HG03196 (cell line): ENCODE measurements around the gene TMEM25.
"Not testable (repeated sequence)": the region's sequence is repeated elsewhere in the genome, so short reads cannot be mapped to it uniquely, and the experiment has no call there.

ENCODE experiments used
- ATAC-seq: cut with Tn5 transposase; IDR thresholded peaks from one replicate; pipeline ENCODE4 v1.9.1; 2021; ENCODE audit not compliant: unreplicated experiment

The TMEM25 gene

DNA sequence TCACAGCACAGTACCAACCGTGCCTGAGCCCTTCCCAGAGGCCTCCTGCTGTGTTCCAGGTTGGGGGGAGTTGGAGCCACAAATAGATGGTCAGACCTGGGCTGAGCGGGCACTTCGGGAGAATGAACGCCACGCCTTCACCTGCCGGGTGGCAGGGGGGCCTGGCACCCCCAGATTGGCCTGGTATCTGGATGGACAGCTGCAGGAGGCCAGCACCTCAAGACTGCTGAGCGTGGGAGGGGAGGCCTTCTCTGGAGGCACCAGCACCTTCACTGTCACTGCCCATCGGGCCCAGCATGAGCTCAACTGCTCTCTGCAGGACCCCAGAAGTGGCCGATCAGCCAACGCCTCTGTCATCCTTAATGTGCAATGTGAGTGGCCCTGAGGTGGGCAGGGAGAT lies 1.1 kb downstream of the TMEM25 start:
- no peak for ATAC-seq

DNA sequence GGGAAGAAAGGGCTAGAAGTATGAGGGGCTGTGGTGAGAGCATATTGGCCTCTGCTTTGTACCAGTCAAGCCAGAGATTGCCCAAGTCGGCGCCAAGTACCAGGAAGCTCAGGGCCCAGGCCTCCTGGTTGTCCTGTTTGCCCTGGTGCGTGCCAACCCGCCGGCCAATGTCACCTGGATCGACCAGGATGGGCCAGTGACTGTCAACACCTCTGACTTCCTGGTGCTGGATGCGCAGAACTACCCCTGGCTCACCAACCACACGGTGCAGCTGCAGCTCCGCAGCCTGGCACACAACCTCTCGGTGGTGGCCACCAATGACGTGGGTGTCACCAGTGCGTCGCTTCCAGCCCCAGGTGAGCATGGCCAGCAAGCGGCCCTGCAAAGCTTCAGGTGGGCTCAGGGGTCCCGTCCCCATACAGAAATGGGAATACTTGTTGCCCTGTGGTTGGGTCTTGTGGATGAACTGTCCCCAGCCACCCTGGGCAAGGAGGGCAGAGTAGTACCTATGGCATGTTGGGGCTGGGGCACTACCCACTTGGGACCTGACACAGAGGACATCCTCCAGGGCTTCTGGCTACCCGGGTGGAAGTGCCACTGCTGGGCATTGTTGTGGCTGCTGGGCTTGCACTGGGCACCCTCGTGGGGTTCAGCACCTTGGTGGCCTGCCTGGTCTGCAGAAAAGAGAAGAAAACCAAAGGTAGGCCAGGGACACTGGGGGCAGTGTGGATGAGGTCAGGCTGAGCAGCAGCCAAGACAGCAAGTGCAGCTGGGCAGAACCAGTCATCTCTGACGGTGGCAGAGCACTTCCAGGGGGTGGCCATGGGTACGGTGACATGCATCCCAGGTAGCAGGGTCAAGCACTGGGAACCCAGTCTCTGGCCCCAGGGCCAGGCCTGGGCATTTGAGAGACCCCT lies 2.1 kb downstream of the TMEM25 start:
- ATAC-seq, result no peak

DNA sequence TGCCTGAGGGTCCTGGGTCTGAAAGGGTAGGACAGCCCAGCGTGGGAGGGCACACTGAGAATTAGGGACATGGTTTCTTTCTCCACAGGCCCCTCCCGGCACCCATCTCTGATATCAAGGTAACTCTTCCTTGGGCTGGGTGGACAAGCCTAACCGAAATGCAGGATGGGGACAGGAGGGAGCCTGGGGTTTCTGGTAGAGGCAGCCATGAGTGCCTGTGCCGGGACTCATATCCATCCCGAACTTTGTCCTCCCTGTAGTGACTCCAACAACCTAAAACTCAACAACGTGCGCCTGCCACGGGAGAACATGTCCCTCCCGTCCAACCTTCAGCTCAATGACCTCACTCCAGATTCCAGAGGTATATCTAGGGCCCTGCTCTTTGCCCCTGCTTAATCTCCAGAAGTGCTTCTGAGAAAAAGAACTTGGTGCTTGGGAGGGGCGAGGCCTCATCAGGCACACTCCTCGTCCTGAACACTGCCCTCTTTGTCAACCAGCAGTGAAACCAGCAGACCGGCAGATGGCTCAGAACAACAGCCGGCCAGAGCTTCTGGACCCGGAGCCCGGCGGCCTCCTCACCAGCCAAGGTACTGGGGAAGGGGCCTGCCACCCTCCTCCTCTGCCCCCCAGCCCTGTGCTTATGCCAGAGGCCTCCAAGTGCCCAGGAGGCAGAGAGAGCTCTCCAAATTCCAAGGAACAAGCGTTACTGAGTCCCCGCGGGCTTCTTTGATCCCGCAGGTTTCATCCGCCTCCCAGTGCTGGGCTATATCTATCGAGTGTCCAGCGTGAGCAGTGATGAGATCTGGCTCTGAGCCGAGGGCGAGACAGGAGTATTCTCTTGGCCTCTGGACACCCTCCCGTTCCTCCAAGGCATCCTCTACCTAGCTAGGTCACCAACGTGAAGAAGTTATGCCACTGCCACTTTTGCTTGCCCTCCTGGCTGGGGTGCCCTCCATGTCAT lies 3.1 kb downstream of the TMEM25 start:
- no peak for ATAC-seq

DNA sequence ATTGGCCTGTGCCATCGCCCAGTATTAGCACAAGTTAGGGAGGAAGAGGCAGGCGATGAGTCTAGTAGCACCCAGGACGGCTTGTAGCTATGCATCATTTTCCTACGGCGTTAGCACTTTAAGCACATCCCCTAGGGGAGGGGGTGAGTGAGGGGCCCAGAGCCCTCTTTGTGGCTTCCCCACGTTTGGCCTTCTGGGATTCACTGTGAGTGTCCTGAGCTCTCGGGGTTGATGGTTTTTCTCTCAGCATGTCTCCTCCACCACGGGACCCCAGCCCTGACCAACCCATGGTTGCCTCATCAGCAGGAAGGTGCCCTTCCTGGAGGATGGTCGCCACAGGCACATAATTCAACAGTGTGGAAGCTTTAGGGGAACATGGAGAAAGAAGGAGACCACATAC lies 4.3 kb downstream of the TMEM25 start:
- no peak for ATAC-seq

DNA sequence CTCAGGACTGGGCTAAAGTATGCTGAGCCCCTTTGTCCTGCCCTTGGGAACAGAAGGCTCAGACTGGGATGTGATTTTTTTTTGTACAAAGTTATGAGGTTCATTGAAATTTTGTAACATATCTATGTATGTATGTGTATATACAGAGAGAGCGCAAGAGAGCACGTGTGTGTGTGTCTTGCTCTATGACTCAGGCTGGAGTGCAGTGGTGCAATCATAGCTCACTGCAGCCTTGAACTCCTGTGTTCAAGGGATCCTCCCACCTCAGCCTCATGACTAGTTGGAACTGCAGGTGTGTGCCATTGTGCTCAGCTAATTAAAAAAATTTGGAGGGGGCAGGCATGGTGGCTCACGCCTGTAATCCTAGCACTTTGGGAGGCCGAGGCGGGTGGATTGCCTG lies 5.7 kb downstream of the TMEM25 start:
- no peak for ATAC-seq

DNA sequence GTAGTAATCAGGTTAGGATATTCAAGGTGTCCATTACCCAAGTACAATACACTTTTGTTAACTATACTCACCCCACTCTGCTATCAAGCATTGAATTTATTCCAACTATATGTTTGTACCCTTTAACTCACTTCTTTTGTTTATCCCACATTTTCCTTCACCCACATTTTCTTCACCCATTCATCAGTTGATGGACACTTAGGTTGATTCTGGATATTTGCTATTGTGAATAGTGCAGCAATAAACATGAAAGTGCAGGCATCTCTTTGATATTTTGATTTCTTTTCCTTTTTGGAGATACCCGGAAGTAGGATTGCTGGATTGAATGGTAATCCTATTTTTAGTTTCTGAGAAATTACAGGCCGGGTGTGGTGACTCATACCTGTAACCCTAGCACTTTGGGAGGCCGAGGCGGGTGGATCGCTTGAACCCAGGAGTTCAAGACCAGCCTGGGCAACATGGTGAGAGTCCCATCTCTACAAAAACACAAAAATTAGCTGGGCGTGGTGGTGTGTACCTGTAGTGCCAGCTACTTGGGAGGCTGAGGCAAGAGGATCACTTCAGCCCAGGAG lies 6.5 kb downstream of the TMEM25 start:
- no peak for ATAC-seq

DNA sequence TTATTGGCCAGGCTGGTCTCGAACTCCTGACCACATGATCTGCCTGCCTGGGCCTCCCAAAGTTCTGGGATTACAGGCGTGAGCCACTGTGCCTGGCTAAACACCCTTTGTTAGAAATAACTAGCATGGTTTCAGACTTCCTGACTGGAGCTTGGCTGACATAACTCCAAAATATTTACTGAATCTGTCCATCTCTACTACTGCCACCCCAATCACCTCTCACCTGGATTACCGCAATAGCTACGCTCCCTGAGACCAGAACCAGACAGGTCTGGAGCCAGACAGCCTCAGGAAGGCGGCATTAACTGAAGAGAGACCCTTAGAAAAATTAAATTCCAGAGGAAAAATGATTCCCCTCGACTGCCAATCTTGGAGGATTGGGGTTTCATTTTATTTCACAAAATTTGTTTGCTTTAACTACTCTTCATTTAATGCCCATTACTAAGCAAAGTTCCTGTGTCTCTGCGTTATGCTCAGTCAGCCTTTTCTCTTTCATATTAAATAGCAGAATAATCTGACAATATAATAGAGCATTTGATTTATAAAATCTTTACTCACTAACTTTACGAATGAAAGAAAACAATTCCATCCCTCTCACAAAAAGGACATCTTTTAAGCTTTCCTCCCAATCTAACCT lies 13.1 kb downstream of the TMEM25 start:
- ATAC-seq, result no peak

DNA sequence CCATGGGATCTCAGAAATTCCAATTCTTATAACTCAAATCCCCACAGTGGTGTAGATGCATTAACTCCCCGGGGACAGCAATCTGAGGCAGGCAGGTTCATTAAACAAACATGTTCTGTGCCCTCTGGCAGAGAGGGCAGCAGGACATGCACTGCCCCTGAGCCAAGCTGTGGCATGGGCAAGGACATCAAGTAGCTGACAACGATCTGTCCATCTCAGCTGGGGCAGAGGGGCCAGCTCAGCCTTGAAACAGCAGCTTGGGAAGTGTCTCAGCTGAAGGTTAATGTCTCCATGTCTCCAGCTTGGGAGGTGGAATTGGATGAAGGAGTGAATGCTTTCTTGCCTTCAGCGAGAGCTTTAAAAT lies 13.6 kb downstream of the TMEM25 start:
- no peak for ATAC-seq

DNA sequence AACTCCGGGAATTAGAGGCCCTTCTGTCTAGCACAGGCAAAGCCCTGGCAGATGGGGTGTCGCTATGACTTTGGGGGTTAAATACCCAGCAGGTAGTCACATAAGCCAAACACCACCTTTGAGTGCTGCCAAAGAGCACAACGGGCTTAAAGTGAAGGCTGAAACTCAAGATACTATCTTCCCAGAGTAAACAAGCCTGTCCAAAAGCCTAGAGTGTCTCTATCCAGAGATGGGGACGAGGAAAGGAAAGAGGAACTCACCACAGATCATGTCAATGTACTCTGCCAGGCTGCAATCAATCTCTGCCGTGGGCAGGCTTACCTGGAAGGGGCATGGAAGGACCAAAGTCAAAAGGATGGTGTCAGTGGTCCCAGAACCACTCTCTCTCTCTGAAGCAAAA lies 14.5 kb downstream of the TMEM25 start:
- ATAC-seq, result no peak

DNA sequence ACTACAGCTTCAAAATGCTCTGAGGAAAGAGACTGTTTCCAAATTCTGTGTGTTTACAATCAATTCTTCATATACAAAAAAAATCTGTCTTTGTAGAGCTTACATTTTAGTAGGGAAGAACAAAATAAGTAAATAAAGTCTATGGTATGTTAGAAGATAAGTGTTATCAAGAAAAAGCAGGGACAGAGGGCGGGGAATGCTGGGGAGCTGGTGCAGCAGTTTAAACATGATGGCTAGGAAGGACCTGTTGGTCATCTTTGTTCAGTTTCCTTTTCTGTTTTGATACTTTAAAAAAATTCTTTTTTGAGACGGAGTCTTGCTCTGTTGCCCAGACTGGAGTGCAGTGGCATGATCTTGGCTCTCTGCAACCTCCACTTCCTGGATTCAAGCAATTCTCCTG lies 16.1 kb downstream of the TMEM25 start:
- no peak for ATAC-seq

DNA sequence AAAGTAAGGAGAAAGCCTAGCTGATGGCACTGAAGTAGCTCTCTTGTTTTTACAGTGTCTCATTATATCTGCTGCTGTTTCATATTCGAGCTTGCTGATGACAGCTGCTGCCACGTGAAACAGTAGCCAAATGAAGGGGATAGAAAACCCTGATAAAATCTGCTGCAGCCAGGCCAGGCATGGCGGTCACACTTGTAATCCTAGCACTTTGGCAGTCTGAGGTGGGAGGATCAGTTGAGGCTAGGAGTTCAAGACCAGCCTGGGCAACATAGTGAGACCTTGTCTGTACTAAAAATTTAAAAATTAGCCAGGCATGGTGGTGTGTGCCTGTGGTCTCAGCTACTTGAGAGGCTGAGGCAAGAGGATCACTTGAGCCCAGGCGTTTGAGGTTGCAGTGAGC lies 21.3 kb downstream of the TMEM25 start:
- ATAC-seq, result no peak

DNA sequence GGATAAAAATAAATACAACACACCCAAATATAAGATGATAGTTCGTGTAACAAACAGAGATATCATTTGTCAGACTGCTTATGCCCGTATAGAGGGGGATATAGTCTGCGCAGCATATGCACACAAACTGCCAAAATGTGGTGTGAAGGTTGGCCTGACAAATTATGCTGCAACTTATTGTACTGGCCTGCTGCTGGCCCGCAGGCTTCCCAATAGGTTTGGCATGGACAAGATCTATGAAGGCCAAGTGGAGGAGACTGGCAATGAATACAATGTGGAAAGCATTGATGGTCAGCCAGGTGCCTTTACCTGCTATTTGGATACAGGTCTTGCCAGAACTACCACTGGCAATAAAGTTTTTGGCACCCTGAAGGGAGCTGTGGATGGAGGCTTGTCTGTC lies 29.8 kb downstream of the TMEM25 start:
- no peak for ATAC-seq

DNA sequence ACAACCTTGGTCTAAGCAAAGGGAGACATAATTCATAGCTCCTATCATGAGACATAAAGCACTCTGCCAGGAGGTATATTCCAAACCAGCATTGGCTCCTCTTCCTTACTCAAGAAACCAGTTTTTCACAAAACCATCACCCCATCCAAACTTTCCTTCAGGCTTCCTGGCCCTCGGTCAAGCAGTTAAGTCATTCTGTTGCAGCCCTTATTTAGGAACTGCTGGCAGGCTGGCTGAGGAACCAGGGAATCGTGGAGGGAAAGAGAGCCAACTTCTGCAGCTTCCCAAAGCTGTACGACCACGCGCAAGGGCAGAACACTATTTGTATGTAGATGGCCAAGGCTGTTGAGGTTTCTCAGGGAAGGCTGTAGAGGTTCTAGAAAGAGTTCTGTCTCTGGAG lies 34.1 kb downstream of the TMEM25 start:
- no peak for ATAC-seq

DNA sequence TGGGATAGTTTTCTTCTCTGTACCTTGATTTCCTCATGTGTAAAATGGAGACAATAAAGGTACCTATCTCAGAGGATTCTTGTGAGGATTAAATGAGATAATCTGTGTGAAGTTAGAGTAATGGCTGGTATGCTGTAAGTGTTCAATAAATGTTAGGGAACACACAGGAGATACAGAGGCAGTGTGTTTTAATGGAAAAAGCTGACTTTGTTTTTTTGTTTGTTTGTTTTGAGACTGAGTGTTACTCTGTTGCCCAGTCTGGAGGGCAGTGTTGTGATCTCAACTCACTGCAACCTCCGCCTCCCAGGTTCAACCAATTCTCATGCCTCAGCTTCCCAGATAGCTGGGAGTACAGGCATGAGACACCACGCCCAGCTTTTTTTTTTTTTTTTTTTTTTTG lies 38.7 kb downstream of the TMEM25 start:
- no peak for ATAC-seq

DNA sequence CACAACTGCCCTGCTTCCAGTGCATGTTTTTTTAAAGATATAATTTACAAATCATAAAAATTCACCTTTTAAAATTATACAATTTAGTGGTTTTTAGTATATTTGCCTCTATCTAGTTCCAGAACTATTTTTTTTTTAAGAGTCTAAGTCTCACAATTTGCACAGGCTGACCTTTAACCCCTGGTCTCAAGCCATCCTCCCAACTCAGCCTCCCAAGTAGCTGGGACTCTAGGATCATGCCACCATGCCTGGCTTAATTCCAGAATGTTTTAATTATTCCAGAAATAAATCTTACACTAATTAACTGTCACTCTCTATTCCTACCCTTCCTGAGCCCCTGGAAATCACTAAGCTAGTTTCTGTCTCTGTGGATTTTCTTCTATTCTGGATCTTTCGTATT lies 39.8 kb downstream of the TMEM25 start:
- no peak for ATAC-seq

DNA sequence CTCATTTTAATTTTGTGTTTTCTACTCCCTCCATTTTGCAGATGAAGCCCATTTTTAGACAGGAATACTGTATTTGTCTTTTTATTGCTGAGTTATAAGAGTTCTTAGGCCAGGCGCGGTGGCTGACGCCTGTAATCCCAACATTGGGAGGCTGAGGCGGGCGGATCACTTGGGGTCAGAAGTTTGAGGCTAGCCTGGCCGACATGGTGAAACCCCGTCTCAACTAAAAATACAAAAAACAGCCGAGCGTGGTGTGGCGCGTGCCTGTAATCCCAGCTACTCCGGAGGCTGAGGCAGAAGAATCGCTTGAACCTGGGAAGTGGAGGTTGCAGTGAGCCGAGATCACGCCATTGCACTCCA lies 40.7 kb downstream of the TMEM25 start:
- ATAC-seq, result peak; percentile 6

DNA sequence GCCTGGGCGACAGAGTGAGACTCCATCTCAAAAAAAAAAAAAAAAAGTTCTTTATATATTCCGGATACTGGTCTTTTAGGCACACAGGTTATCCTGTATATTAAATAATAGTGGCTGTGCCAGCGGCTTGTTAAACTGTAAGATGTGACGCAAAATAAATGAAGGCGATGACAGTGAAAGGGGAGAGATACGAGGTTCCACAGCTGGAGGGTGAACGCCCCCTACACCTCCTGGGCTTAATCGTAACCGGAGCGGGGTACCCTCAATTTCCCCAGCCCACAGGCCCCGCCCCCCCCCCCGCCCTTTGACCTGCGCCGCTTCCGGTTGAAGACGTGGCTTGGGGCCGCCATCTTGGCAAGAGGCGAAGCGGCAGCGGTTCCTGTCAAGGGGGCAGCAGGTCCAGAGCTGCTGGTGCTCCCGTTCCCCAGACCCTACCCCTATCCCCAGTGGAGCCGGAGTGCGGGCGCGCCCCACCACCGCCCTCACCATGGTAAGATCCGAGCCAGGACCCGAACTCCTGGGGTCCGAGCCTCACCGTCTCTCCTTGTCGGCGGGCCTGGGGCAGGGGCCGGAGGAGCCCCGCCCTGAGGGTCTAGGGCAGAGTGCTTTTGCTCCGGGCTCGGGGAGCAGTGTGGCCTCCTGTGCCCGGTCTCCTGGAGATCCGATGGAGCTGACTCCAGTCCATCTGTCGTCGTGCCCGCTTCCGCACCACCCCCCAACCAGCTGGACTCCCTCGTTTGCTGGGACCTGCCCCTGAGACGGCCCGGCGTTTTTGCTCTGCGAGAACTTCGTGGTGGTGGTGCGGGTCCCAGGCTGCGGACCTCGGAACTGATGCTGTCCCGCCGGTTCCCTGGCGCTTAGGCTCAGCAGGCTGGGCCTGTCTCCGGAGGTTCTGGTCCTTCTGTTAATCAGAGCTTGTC lies 41.3 kb downstream of the TMEM25 start, which contains the start of gene ARCN1:
ARCN1 (plus strand) TSS at position 349 of the 920 bp plus-strand sequence; CDS start at position 488, 139 bp downstream.
- ATAC-seq, result peak; percentile 69

DNA sequence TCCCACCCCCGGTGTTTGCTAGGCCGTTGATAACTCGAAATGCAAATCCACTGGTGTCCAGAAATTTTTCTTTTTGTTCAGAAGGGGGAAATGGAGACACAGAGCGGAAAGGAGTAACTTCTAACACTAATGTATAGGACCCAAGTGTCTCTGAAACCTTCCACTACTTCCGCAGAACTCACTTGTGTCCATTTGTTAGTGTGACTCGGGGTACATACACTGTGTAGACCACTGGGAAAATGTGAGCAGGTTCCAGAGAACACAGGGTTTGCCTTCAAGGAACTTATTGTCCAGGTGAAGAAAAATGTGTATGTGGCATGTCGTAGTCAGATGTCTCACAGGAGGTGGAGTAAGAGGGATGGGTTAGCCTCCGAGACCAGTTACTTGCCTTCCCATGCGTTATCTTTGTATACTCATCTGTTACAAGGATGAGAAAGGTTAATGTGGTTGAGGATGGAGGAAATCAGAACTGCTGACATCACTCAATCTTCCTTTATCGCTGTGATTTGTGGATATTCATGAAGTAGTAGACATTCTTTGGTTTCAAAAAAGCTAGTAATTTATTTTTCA lies 42.1 kb downstream of the TMEM25 start:
- peak; percentile 37 for ATAC-seq

DNA sequence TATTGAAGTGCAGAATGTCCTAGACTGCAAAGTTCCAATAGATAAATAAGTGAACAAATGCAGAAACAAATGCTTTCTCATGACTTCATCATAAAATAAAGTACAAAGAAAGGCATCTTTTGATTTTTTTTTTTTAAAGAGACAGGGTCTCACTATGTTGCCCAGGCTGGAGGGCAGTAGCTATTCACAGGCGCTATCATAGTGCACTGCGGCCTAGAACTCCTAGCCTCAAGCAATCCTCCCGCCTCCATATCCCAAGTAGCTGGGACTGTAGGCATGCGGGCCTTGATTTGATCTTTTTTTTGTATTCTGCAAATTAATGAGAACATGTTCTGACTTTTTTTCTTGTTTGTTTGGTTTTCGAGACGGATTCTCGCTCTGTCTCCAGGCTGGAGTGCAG lies 43.6 kb downstream of the TMEM25 start:
- ATAC-seq, result no peak

DNA sequence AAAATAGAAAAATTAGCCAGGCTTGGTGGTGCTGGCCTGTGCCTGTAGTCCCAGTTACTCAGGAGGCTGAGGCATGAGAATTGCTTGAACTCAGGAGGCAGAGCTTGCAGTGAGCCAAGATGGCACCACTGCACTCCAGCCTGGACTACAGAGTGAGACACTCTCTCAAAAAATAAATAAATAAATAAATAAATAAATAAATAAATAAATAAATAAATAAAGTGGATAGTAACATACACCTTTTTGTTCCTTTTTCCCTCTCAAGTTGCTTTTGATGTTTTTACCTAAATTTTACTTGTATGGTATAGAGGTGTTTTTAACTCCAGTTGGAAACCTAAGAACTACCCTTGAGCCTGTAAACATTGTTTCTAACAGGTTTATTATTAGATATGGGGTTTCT lies 47.0 kb downstream of the TMEM25 start:
- ATAC-seq, result not testable (repeated sequence)
